Measurements from ENCODE around the gene GABBR2.

GRCh38 chr9:98317134-98317857, 391.4 kb downstream of the GABBR2 start:
- TF ChIP-seq CTCF (IDR thresholded peaks at IDR 0.05; ENCODE audit: low read depth, low read length) (no peak), EZH2phosphoT487 (IDR thresholded peaks at IDR 0.05; ENCODE audit: low read depth) (no peak)

Data from OCI-LY3 (cell line).